GM23248 (cell line): ENCODE results near the gene TMEM163.

ENCODE experiments used
- EZH2 ChIP-seq: fragments of 200-600 bp; sonication (generic); IDR thresholded peaks from 2 replicates; pipeline ENCODE4 v1.6.1; 2018; ENCODE audit warnings: antibody characterized with exemption, mild to moderate bottlenecking; ENCODE audit not compliant: insufficient read depth, poor library complexity, severe bottlenecking
- EZH2phosphoT487 ChIP-seq: fragments of 200-600 bp; sonication (generic); IDR thresholded peaks from 2 replicates; pipeline ENCODE4 v1.6.1; 2018; ENCODE audit warnings: antibody characterized with exemption, moderate library complexity, mild to moderate bottlenecking, low read depth; ENCODE audit not compliant: insufficient read depth

DNA sequence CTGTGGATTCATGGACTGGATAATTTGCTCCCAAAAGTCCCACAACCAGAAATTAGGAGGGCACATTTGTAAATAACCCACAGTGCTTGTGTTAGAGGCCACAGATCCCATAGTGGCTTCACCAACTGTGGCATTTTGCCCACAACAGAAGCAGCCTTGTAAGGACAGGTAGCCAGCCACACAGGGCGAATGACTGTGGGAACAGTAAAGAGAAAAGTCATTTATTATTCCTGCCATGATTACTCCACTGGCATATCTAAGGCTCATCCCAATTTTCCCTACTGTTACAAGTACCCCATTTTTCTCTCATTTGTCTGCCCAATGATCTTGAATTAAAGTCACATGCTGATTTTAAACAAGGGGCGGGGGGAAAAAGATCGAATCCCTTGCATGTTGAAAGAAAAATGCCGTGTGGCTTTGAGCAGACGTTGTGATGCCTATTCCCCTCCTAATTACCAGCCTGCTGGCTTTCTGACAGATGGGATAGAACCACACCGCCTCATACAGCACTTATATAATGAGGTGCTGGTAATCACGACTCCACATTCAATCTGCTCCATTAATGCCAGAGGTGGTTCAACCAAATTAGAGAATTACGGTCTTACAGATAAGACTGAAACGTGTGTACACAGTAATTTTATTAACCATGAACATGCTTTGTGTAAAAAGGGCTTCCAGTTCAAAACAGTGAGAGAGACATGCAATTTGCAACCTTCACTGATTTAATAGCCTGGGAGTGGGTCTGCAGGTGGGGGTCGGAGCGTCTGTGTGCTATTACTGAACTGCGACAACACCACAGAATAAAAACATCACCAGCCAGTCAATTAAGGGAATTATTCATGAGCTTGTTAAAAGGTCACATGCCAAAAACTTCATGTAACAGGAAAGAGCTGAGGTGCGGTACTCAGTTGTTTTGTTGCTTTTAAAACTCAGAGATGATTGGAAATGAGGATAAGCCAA lies 196.0 kb downstream of the TMEM163 start:
- TF ChIP-seq EZH2phosphoT487 (no peak), EZH2 (no peak)
